Measurements from ENCODE around the gene NPAS1. TPM values are rescaled to one million over a fixed set of nuclear protein-coding genes. Genes with fewer than 3 reads are reported as not detected.

Gene NPAS1
- total and polyA plus RNA-seq, 9 donors, result 0.15 to 0.57 (median 0.31) TPM; not detected in 4

- H3K4me1 ChIP-seq (ENCODE audit: insufficient read depth), result peaks cover 27% of the 10 kb centered on the region
- DNase-seq, result no peak
- TF ChIP-seq EP300 (IDR thresholded peaks at IDR 0.05) (no peak), POLR2A (IDR thresholded peaks at IDR 0.05) (no peak), CTCF (IDR thresholded peaks at IDR 0.05) (no peak)
- H3K36me3 ChIP-seq, result no peaks in the 10 kb centered on the region
- WGBS, 3 donors, result 66 to 77% (median 70%) methylated on average over 8 of the region's 8 CpGs
- no peak overlapping the region for H3K4me3 ChIP-seq
- intact Hi-C loops (cut with DNase I), result no loop called here
- H3K9me3 ChIP-seq, result no peaks in the 10 kb centered on the region
- no peak overlapping the region for H3K27ac ChIP-seq
- H3K27me3 ChIP-seq, result no peaks in the 10 kb centered on the region
These were observed 38.2 kb upstream of the NPAS1 start for GRCh38 chr19:46981286-46981945.

GRCh38 chr19:46983097-46983496 lies 36.5 kb upstream of the NPAS1 start:
- Histone ChIP-seq H3K4me1 (ENCODE audit: insufficient read depth) (peaks cover 11% of the 10 kb centered on the region), H3K27ac (no peak overlapping the region), H3K4me3 (no peak overlapping the region), H3K36me3 (no peaks in the 10 kb centered on the region), H3K9me3 (no peaks in the 10 kb centered on the region), H3K27me3 (no peaks in the 10 kb centered on the region)
- intact Hi-C loops (cut with DNase I), result no loop called here
- WGBS, 3 donors, result 90 to 94% (median 93%) methylated on average over 6 of the region's 6 CpGs
- TF ChIP-seq EP300 (IDR thresholded peaks at IDR 0.05), result no peak
- no peak for TF ChIP-seq POLR2A (IDR thresholded peaks at IDR 0.05)
- TF ChIP-seq CTCF (IDR thresholded peaks at IDR 0.05), result no peak
- no peak for DNase-seq

GRCh38 chr19:46984077-46985010 lies 35.3 kb upstream of the NPAS1 start:
- intact Hi-C loops (cut with DNase I), result no loop called here
- peaks cover 8% of the 10 kb centered on the region for H3K4me1 ChIP-seq (ENCODE audit: insufficient read depth)

More at GRCh38 chr19:46984077-46985010, 35.3 kb upstream of the NPAS1 start:
- no peak overlapping the region for H3K27ac ChIP-seq
- H3K4me3 ChIP-seq, result no peak overlapping the region
- DNase-seq, result no peak
- H3K36me3 ChIP-seq, result no peaks in the 10 kb centered on the region
- no peak for TF ChIP-seq CTCF (IDR thresholded peaks at IDR 0.05)
- H3K9me3 ChIP-seq, result no peaks in the 10 kb centered on the region
- WGBS, 3 donors, result 66 to 73% (median 72%) methylated on average over 20 of the region's 20 CpGs
- H3K27me3 ChIP-seq, result no peaks in the 10 kb centered on the region

All from ovary (tissue), 9 donors.